Measurements from ENCODE around the gene TUT1.
"Not testable (repeated sequence)": the region's sequence is repeated elsewhere in the genome, so short reads cannot be mapped to it uniquely, and the experiment has no call there.

Gene TUT1

DNA sequence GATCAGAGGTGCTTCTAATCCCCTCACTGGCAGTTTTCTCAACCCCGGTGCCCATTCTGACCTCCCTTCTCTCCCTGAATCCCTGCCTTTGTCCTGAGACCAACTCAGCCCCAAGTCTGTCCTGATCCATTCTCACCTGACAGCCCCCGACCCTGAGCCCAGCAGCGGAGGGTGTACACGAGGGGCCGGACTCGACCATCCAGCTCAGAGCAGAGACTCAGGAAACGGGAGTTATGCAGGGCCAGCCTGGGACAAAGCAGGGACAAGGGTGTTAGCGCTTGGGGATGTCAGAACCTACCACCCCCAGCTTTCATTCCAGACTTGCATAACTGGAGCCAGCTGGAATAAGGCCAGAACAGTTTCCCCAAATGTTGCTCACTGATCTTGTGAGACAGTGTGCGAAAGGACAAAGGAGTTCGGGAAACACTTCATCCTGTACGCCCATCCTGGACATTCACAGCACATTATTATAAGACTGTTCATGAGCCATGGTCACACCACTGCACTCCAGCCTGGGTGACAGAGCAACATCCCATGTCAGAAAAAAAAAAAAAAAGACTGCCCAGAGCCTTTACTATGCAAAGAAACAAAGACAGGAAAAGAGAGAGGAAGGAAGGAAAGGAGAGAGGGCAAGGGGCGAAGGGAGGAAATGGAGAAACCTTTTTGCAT lies 14.1 kb downstream of the TUT1 start:
- no peak for DNase-seq (ENCODE audit: low read depth in 3 of 3)

DNA sequence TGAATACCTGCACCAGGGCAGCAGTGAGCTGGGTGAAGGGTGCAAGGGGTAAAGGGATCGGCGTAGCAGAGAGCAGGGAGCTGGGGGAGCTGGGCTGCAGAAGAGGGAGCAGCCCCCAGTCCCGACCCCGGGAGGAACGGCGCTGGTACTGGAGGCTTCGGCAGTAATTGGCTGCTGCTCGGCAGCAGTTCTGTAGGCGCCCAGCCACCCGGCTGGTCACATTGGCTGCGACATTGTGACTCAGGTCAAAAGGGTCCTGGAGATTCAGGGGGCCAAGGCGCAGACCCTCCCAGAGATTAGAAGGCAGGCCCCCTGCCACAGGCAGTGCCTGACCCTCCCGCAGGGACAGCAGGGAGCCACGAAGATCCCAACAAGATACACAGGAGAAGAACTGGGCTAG lies 15.5 kb downstream of the TUT1 start:
- no peak for DNase-seq (ENCODE audit: low read depth in 3 of 3)

- no peak for DNase-seq (ENCODE audit: low read depth in 3 of 3)
Observed at GRCh38 chr11:62575156-62575555, 16.2 kb downstream of the TUT1 start.

DNA sequence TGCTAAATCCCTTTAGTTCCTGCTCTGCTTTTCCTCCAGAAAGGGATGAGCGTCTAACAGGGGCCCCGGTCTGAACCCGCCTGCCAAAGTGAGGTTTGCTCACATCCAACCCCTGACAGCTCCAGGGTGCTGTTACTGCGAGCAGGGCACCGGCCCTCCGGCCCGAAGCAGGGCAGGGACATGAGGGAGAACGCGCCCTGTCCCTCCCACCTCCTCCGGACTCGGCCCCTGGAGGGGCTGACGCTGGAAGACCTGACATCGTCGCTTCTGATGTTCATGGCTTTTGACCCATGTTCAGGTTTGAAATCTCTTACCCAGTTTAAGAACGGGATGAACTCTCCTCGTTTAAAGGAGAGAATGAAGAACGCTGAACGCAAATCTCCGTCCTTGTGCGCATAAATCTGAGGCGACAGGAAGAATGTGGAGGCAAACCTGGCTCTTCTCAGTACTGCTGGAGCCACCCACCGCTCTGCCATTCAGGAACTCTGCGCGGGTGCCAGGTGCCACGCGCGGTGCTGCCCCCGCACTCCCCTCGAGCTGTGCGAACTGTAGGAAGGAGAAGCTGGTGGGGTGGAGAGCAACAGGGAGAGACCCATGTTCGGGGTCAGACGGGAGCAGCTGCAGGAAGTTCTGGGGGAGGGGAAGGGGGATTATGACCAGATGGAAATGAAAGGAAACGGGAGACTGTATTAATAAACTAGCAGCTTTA lies 16.8 kb downstream of the TUT1 start:
- no peak for DNase-seq (ENCODE audit: low read depth in 3 of 3)

DNA sequence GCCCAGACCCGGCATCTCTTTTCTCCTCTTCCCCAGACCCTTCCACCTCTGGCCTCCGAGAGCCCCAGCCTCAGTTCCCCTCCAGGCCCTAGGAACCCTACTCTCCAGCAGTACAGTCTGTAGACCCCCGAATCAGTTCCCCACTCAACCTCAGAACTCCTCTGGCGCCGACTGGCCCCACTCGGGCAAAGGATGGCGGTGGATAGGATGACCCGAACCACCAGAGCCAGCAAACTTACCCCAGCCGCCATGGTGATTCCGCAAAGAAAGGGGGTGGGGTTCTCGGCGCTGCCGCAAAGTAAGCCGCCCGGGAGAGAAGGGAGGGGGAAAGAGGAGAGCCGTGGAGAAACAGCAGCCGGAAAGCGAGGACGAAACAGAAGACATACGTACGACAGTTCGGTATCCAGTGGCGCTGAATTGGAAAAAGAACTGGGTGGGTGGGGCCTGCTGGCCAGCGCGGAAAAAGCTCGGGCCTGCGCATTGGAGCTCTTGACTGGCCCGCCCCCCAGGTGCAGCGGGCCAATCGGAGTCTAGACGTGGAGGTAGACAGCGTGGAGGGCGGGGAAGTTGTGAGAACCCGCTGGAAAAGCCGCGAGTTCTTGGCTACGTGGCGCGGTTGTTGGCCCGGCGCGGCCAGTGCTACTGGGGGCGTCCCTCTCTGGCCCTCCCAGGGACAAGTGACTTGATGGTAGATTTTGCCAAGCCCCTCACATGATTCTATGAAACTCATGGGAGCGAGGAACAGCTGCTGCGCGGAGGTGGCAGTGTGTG lies 17.5 kb downstream of the TUT1 start, which contains the start of gene EEF1G:
Gene EEF1G, minus strand, starts transcription at position 300 of the 771 bp plus-strand sequence. Its CDS starts 49 bp downstream, at position 251.
- peak; percentile 92 to 98 (median 96) for DNase-seq (ENCODE audit: low read depth in 3 of 3)

DNA sequence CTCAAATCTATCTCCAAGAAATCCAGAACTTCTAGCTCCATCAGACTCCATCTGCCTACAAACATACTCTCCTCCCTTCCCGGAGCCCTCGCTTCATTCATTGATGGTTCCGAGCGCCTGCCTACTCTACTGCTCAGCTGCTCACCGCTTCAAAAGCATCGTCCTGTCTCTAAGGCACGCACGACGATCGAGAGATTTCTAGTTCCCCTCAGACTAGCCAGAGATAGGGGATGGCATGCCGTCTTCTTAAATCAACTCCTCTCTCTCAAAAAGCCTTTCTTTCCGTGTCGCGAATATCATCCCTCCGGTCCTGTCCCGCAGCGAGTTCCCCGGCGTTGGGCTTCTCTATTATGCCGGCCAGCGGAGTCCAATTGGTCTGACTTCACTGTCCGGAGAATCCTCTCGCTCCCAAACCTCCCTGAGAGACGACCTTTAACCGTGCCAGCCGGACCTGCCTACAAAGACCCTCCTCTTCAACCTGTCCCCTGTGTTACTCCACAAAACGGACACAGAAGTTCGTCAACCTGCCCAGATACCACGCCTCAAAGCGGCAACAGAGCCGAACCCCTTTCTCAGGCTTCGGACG lies 18.2 kb downstream of the TUT1 start:
- no peak for DNase-seq (ENCODE audit: low read depth in 3 of 3)

GRCh38 chr11:62572431-62572830 lies 18.9 kb downstream of the TUT1 start:
- DNase-seq (ENCODE audit: low read depth in 3 of 3), result no peak

GRCh38 chr11:62571493-62571892 lies 19.8 kb downstream of the TUT1 start:
- DNase-seq (ENCODE audit: low read depth in 3 of 3), result not testable (repeated sequence)

- not testable (repeated sequence) for DNase-seq (ENCODE audit: low read depth in 3 of 3)
Observed at GRCh38 chr11:62570903-62571302, 20.4 kb downstream of the TUT1 start.

DNA sequence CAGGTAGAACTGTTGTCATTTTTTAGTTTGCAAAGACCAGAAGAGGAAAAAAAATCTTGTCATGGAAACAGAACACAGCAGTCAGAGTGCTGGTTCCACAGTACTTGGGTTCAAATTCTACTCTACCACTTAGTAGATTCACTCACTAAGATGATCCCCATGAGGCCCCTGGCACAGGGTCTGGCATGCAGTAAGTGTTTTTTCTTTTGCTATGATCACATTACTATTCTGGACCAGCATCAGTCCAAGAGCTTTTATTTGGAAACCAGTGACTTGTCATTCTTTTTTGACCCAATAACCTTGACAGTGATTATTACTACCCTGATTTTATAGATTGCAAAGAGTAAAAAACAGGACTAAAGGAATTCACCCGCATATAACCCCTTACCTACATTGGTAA lies 21.7 kb downstream of the TUT1 start:
- no peak for DNase-seq (ENCODE audit: low read depth in 3 of 3)

- no peak for DNase-seq (ENCODE audit: low read depth in 3 of 3)
Observed at GRCh38 chr11:62567018-62567633, 24.2 kb downstream of the TUT1 start.

DNA sequence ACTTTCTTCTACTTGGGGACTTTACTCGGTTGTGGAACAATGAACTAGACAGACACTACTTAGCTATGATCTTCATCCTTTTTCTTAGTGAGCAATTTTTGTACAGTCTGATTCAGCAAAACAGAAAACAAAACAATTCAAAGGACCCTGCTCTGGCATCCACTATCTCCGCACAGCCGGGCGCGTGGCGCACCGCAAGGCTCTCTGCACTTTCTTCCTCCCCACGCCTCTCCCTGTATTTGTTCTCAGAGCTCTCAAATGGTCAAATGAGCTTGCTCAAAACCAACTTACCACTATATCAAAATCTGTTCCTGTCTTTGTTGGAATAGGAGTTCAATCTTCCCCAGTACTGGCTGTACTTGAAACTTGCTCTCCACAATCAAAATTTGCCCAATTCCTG lies 25.1 kb downstream of the TUT1 start:
- no peak for DNase-seq (ENCODE audit: low read depth in 3 of 3)

DNA sequence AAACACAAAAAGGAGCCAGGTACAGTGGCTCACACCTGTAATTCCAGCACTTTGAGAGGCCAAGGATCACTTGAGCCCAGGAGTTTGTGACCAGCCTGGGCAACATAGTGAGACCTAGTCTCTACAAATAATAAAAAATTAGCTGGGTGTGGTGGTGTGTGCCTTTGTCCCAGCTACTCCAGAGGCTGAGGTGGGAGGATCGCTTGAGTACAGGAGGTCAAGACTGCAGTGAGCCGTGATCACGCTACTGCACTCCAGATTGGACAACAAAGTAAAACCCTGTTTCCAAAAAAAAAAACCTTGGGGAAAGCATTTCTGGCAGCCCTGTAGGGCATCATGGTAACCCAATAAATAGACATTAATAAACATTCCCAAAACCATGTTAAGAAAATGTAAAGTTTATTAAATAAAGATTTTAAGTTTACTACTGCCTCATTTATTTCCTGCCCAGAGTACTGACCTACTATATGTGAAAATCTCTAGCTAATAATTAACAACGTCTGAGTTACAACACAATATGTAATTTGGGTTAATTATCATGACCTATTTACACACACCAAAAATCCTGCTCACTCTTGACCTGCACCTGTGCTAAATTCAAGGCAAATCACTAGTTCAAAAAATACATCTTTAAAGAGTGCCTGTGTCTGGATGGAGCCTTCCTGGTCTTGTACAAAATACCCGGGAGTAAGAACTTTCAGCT lies 26.1 kb downstream of the TUT1 start:
- DNase-seq (ENCODE audit: low read depth in 3 of 3), result no peak

GRCh38 chr11:62561677-62562230 lies 29.6 kb downstream of the TUT1 start:
- not testable (repeated sequence) for DNase-seq (ENCODE audit: low read depth in 3 of 3)

GRCh38 chr11:62560566-62561103 lies 30.7 kb downstream of the TUT1 start:
- no peak for DNase-seq (ENCODE audit: low read depth in 3 of 3)

GRCh38 chr11:62559626-62560025 lies 31.7 kb downstream of the TUT1 start:
- not testable (repeated sequence) for DNase-seq (ENCODE audit: low read depth in 3 of 3)

GRCh38 chr11:62559204-62559603 lies 32.1 kb downstream of the TUT1 start:
- no peak for DNase-seq (ENCODE audit: low read depth in 3 of 3)

DNA sequence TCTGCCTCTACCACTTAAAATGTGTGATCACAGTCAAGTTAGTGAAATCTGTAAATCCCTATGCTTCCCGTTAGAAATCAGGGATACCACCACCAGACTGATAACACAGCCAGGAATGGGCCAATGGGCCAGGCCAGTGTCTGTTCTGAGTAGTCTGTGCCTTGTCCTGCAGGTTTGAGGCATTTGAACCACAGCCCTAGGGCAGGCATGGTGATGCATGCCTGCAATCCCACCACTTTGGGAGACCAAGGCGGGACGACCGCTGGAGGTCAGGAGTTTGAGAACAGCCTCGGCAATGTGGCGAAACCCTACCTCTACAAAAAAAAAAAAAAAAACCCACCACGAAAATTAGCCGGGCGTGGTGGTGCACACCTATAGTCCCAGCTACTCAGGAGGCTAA lies 32.7 kb downstream of the TUT1 start:
- DNase-seq (ENCODE audit: low read depth in 3 of 3), result no peak

- no peak for DNase-seq (ENCODE audit: low read depth in 3 of 3)
Observed at GRCh38 chr11:62556875-62557631, 34.3 kb downstream of the TUT1 start.
